GM21528 (cell line): ENCODE measurements around the gene RNF151.
"Not testable (repeated sequence)": the region's sequence is repeated elsewhere in the genome, so short reads cannot be mapped to it uniquely, and the experiment has no call there.

Experiments
- ATAC-seq: cut with Tn5 transposase; IDR thresholded peaks from one replicate; pipeline ENCODE4 v1.9.1; 2021; ENCODE audit warnings: mild to moderate bottlenecking, moderate library complexity; ENCODE audit not compliant: unreplicated experiment, low FRiP score

The RNF151 gene

GRCh38 chr16:1966460-1966859 lies at the start of gene RNF151:
TSS of gene RNF151 (plus strand) at chr16:1966856. CDS start at chr16:1966882, 26 bp downstream.
- ATAC-seq: no peak

DNA sequence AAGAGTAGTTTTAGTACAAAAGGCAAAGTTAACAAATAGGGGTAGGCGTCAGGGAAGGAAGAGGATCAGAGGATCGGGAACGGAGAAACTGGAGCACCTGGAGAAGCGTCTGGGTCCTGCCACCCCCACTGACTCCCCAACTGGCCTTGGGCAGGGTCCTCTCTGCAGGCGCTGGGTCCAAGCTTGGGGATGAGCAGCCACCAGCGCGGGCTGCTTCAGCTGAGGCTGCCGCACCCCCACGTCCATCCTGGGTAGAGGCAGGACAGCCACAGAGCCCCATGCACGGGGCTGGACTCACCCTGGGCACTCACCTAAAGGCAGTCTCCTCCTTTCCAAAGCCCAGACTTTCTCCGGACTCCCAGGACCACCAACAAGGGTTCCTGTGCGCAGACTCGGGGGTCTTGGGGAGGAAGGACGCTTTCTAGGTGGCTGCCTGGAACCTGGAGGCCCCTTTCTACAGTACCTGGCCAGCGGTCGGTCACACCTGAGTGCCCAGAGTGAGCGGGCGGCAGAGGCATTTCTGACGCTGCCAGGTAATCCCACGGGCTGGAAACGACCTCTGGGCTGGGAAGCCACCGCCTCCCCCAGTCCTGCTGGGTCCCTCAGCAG lies 49.5 kb upstream of the RNF151 start:
- no peak for ATAC-seq

DNA sequence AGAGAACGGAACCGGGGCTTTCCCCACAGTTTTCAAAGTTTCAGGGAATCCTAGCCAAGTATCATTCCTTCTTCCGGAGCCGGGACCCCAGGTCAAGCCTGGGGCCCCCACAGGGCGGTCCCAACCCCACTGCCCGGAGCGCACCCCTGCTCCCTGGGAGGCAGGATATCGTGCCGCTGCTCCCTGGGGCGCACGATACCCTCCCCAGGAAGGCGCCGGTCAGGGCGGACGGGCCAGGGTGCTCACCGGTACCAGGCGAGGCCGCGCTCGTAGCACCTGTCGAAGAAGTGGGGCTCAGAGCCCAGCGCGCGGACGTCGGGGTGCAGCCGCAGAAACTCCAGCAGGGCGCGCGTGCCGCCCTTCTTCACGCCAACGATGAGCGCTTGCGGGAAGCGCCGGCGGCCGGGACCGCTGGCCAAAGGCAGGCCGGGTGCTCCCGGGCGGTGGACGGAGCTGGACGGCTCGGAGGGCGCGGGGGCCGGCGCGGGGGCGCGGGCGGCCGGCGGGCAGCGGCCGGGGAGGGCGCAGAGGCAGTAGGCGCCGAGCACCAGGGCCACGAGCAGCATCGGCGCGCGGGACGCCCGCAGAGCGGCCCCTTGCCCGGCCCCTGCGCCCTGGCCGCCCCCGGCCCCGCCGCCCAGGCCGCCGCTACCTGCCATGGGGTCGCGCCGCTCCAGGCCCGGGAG lies 48.8 kb upstream of the RNF151 start:
- no peak for ATAC-seq

DNA sequence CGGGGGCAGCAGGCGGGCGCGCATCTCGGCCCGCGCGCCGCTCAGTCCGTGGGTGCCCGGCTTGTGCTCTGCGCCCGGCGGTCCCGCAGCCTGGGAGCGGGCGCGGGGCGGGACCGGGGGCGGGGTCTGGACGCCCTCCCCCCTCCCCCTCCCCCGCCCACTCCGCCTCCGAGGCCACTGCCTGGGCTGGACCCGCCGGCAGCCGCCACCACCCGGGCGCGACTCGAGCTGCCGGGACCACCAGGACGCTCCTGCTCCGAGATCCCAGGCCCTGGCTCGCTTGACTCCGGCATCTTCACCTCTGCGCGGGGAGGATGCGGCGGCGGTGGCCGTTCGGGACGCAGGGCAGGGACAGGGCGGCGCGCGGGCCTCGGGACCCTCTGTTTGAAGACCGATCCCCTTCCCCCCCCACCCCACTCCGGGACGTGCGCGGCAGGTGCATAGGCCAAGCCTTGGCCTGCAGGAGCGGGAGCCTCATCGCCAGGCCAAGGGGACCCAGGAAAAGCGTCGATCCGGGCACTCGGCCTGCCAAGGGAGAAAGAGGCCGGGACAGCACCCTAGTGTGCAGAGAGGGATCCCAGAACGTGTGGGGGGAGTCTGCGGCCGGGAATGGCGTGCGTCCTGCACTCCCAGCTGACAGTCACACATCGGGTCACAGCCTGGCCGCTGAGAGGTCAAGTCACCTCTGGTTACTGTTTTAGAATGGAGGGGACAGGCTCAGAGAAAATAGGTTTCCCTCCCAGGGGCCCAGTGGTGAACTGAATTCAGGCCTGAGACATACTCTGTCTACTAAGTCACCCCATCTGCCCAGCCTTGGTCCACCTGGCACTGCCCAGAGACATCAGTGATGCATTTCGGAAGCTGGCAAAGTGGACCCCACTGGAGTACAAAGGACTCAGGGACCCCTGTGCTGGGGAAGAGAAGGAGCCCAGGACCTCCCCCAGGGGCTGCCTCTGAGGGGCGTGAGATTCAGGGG lies 48.0 kb upstream of the RNF151 start, which contains the start of gene HS3ST6:
Gene HS3ST6, minus strand, starts transcription at position 65 of the 976 bp plus-strand sequence. CDS start 92 bp downstream, outside the sequence.
- ATAC-seq: no peak

DNA sequence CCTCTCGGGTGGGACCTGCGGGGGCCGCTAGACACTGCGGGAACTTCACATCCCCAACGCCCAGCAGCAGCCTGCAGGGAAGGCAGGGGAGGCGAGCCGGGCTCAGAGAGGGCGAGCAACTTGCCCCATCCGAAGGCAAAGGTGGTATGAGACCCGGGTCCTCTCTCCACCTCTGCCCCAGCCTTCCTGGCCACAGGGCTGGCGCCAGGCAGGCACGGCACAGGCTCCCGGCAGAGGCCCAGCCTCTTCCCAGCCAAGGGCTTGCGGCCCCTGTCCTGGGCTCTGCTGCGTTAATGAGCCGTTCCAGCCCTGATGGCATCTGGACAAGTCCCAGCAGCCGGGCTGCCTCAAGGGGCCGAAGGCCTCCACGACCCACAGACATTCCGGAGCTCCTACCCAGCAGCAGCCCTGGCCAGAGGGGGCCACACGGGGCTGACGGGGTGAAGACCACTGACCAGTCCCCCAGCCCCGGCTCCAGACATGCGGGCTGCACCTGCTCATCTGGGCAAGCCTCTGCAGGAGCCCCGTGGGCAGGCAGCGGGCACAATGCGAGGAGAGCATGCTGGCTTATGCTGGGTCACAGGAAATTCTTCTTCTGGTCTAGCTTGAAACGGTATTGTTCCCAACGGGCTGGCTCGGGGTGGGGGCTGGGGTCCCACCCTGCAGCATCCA lies 47.2 kb upstream of the RNF151 start:
- no peak for ATAC-seq

- ATAC-seq: not testable (repeated sequence)
These were observed 46.5 kb upstream of the RNF151 start for GRCh38 chr16:1920122-1920521.

DNA sequence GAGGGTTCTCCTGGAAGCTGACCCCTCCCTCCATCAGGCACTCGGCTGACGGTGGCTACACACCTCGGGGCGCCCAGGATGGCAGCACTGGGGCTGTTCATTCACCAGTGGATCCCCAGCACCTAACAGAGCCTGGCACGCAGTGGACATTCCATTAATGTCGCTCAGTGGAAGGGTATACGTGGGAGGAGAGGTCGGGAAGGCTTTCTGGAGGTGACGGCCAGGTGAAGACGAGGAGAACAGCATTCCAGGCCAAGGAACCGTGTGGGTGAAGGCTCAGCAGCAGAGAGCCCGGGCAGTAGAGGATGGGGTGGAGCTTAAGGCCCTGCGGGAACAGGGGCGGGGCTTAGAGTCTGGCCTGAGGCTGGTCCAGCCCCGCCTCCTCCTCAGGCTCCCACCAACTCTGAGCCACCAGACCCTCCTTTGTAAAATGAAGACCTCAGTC lies 45.9 kb upstream of the RNF151 start:
- ATAC-seq: no peak

DNA sequence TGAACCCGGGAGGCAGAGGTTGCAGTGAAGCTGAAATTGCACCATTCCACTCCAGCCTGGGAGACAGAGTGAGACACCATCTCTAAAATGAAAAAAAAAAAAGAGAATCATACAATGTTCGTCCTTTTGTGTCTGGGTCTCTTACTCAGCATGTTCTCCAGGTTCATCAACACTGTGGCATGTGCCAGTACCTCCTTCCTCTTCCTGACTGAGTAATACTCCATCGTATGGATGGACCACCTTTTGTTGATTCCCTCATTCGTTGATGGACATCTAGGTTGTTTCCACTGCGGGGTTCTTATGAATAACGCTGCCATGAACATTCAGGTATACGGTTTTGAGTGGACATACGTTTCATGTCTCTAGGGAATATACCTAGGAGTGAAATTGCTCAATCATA lies 44.3 kb upstream of the RNF151 start:
- no peak for ATAC-seq

DNA sequence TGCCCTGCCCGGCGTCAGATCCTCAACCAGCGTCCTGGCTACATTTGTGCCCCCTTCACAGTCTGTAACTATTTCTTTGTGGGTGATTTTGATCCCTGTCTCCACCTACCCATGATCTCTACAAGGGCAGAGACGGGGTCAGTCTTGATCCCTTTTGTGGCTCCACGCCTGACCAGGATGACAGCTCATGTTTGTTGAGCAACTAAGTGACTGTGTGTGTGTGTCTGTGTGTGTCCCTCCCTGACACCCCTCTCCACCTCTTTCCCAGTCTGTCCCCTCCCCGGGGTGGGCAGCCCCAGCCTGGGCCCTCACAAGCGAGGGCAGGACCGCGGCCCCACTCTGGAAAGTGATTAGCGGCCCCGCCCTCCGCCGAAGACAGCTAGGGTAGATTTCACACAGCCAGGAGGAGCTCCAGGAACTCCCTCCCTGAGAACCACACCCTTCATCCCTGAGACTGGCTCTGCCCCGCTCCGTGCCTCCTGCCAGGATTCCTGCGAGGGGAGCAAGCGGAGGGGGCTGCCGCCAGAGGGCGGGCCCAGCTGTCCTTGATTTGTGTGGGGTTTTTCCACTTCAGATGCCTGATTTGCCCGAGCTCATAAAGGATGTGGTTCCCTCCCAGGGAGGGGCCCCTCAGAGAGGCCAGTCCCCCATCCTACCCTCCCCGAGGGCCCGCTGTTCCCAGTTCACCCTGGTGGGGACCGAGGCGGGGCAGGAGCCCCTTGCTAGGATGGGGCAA lies 43.2 kb upstream of the RNF151 start:
- ATAC-seq: no peak

GRCh38 chr16:1924095-1924494 lies 42.6 kb upstream of the RNF151 start:
- ATAC-seq: no peak

DNA sequence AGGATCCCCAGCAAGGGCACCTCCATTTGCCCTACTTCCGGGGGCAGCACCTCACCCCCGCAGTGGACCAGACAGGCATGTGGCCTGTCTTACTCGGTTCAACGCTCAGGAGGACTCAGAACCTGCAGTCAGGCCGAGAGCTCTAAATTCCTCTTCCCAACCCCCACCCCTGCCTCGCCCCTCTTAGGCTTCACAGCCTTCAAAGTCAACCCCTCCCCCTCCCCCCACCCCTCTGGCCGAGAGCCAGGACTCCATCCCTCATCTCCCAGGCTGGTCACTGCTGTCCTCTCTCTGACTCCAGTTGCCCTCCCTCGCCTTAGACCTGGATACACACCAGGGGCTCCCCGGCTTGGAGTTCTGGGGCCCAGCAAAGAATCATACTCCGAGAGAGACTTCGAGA lies 40.4 kb upstream of the RNF151 start:
- no peak for ATAC-seq

DNA sequence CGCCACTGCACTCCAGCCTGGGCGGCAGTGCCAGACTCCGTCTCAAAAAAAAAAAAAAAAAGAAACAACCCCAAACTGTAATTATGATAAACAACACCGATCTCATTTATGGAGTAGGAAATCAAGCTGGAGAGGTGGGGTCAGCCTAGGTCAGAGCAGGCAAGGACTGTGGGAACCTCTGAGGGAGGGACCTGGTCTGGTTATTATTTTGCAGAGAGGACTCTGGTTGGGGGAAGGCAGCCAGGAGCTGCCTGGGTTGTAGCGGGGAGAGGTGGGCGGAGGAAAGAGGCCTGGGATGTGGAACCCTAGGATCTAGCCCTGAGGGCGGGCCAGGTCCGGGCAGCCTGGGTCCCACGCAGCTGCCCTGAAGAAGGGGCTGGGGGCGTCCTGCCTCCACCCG lies 37.6 kb upstream of the RNF151 start:
- ATAC-seq: no peak

- peak; percentile 84 for ATAC-seq
These were observed 36.9 kb upstream of the RNF151 start for GRCh38 chr16:1929578-1930337.

GRCh38 chr16:1930338-1930720 lies 36.3 kb upstream of the RNF151 start:
- no peak for ATAC-seq

DNA sequence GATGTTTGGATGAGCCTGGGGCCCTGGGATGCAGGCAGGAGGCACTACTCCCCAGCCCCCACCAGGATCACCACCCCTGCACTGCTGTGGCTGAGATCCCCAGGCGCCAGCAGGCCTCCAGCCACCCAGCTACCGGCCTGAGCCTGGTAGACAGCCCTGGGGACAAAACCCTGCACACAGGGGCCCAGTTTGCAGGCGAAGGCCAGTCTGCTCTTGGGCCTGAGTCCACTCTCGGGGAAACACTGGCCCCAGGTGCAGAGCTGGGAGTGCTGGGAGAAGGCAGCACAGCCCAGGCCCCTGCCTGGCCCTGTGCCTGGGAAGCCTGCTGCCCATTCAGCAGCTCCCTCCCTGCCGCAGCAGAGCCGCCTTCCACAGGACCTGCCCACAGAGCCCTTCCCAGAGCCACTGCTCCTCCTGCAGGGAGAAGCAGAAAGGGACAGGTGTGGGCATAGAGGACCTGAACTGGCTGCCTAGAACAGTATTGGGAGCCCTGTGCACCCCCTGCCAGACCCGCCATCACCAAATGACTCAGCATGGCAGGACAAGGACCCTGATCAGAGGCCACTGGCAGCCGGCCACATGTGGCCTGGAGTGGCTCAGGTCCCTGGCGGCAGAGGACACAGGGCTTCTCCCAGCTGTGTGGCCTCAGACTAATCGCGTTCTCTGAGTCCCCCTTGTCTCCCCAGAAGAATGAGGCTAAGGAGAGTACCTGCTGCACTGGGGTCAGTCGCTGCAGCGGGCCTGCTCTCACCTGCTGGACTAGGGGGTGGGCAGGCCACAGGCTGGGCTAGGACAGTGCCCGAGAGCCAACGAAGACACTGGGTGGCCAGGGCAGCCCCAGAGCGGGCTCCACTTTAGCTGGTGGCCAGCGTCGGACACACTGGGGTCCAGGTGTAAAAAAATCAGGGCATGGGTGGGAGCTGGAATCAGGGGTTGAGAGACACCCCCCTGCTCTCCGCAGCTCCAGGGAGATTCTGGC lies 34.3 kb upstream of the RNF151 start:
- ATAC-seq: no peak

GRCh38 chr16:1933097-1933661 lies 33.5 kb upstream of the RNF151 start:
- ATAC-seq: no peak

GRCh38 chr16:1936945-1937479 lies 29.6 kb upstream of the RNF151 start:
- no peak for ATAC-seq
